Spleen (tissue), 7 donors: ENCODE data around the gene ATRN.

ENCODE experiments used
- CTCF ChIP-seq, 11 experiments: fragments of 200-600 bp in 7 of 11; fragments of 450-650 bp in 4 of 11; sonication (generic) in 4 of 11; IDR thresholded peaks in 8 of 11; conservative IDR thresholded peaks in 3 of 11; 1 replicate in 7 of 11; 2 replicates in 4 of 11; pipeline versions ENCODE4 v1.4.0 to v1.8.0; 2016 to 2021; ENCODE audit warnings: antibody characterized with exemption in 11 of 11, inconsistent platforms in 4 of 11, mild to moderate bottlenecking in 1 of 11
- POLR2AphosphoS5 ChIP-seq, 3 donors: sonication (generic); formaldehyde crosslinking; IDR thresholded peaks; one replicate each; pipeline ENCODE4 v1.5.1; 2017; ENCODE audit warnings: antibody characterized with exemption in 3 of 3
- donor health status: DM: no; HTN: no; CAD: no; lungs with moderate emphysema.
- donor health status: DM: no; HTN: no; CAD: no.
- donor health status: DM: no; HTN: no; CAD: no.

DNA sequence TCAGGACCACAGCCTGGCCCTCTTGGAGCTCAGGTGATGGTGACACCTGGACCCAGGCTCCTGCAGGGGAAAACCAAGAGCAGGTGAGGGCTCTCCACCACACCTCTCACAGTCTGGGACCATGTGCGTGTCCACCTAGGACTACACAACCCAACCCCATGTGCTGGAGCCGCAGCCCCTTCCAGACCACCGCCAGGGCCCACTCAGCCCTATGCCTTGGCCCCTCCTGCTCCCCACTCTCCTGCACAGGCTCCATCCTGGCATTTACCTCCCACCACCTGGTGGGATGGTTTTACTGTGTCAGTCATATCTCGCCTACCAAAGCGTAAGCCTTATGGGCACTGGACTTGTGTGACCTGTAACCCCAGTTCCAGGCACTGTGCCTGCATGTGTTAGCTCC is 224.0 kb downstream of the ATRN start:
- TF ChIP-seq CTCF (IDR thresholded peaks at IDR 0.05 in 8 of 11, conservative IDR thresholded peaks at IDR 0.05 in 3 of 11) (no peak), POLR2AphosphoS5 (IDR thresholded peaks at IDR 0.05) (no peak)
